Measurements from ENCODE around the gene TIMM13. TPM values are rescaled to one million over a fixed set of nuclear protein-coding genes. Genes with fewer than 3 reads are reported as not detected.

The TIMM13 gene
- total and polyA plus RNA-seq, 2 donors (not counting 1 experiment from before 2014, with no cell fraction given): 19.4 to 32.5 TPM

DNA sequence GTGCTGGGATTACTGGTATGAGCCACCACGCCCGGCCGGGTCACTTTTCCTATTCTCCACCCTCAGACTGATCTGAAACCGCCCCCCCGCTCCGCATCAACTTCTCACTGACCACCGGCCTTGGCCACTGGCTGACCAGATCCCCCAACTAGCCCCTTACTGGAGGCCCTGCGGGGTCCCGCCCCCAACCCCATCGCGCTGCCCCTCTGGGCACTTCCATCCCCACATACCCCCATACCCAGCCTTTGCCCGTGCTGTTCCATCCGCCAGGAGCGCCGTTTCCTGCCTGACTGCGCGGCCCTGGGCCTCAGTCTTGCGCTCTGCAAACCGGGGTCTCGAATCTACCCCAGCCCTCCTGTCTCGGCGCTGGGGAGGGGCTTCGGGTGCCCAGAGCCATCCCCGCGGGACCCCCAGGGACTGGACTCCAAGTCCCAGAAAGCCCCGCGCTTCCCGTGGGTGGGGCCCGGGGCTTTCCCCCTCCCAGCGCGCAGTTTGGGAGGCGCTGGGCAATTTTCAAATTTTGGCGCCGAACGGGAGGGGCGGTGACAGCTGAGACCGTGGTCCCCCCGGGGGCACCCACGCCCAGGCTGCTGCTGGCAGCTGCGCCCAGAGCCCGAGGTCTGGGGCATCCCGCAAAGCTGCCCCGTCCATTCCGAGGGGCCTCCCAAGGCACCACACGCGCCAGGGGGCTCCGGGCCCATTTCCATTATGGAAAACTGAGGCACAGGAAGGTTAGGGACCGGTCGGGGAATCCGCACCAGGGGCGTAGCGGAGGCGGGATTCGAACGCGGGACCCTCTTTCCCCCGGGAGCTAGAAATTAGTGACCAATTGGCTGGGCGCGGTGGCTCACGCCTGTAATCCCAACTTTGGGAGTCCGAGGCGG, 34.6 kb upstream of the TIMM13 start:
- WGBS (ENCODE audit: insufficient coverage): 3% methylated on average over 62 of the region's 62 CpGs
- DNase-seq: peak; percentile 66
- peak overlapping the region in 4 of 5 experiments; percentile 47 to 55 (median 54) for H3K4me3 ChIP-seq (ENCODE audit: control extremely low read depth in 1 of 5, extremely low read depth in 1 of 5, insufficient read depth in 1 of 5, low read depth in 2 of 5, low read length in 4 of 5)
- ATAC-seq (ENCODE audit: low read depth): peak; percentile 80
- Mint-ChIP-seq H3K9me3 (ENCODE audit: insufficient read depth) (no peaks in the 10 kb centered on the region), H3K27ac (no peak overlapping the region), H3K4me3 (peak overlapping the region; percentile 84), H3K4me1 (peaks cover 12% of the 10 kb centered on the region), H3K27me3 (peaks cover 3% of the 10 kb centered on the region)
- ChIA-PET POLR2A (interaction anchor here (0.7 to 1.4 kb wide), 4 partner anchors 16 to 246 kb away, joined by 3 to 5 read pairs (median 4); no protein-coding TSS in a partner anchor), CTCF (interaction anchor here (0.6 to 1.2 kb wide), 4 partner anchors 9 to 492 kb away, joined by 3 to 7 read pairs (median 4); partner anchors contain the start of gene TIMM13)
- peaks cover 0 to 10% (median 2%) of the 10 kb centered on the region in 4 experiments for H3K27me3 ChIP-seq (replicated peaks in 1 of 4; ENCODE audit: control extremely low read depth in 1 of 4, control insufficient read depth in 3 of 4, insufficient read depth in 4 of 4, low read length in 3 of 4)
- H3K4me1 ChIP-seq (ENCODE audit: control insufficient read depth in 2 of 2, insufficient read depth in 2 of 2, low read length in 2 of 2): peaks cover 10 to 23% of the 10 kb centered on the region in 2 donors
- H3K79me2 ChIP-seq (ENCODE audit: control insufficient read depth, insufficient read depth, low read length): peaks cover 14% of the 10 kb centered on the region
- intact Hi-C loops (cut with micrococcal nuclease): no loop called here
- H2AFZ ChIP-seq (ENCODE audit: insufficient read depth, low read depth, low read length, poor library complexity, severe bottlenecking): peak overlapping the region; percentile 69
- no peaks in the 10 kb centered on the region for H4K20me1 ChIP-seq (ENCODE audit: control insufficient read depth, insufficient read depth, low read length, poor library complexity, severe bottlenecking)
- TF ChIP-seq EZH2 (IDR thresholded peaks at IDR 0.05; ENCODE audit: borderline replicate concordance, insufficient read depth, low read depth, low read length, poor library complexity, severe bottlenecking): no peak
- TF ChIP-seq, protein P1, sequence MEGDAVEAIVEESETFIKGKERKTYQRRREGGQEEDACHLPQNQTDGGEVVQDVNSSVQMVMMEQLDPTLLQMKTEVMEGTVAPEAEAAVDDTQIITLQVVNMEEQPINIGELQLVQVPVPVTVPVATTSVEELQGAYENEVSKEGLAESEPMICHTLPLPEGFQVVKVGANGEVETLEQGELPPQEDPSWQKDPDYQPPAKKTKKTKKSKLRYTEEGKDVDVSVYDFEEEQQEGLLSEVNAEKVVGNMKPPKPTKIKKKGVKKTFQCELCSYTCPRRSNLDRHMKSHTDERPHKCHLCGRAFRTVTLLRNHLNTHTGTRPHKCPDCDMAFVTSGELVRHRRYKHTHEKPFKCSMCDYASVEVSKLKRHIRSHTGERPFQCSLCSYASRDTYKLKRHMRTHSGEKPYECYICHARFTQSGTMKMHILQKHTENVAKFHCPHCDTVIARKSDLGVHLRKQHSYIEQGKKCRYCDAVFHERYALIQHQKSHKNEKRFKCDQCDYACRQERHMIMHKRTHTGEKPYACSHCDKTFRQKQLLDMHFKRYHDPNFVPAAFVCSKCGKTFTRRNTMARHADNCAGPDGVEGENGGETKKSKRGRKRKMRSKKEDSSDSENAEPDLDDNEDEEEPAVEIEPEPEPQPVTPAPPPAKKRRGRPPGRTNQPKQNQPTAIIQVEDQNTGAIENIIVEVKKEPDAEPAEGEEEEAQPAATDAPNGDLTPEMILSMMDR (IDR thresholded peaks at IDR 0.05): no peak
- H3K9me3 ChIP-seq (ENCODE audit: control extremely low read depth in 1 of 3, control insufficient read depth in 2 of 3, insufficient read depth in 1 of 3, low read length in 2 of 3): no peaks in the 10 kb centered on the region
- no peak overlapping the region for H3K27ac ChIP-seq (ENCODE audit: low read length in 2 of 2)
- peak overlapping the region; percentile 65 for H3K9ac ChIP-seq (ENCODE audit: low read length)
- peak overlapping the region; percentile 96 for H3K4me2 ChIP-seq (replicated peaks; ENCODE audit: low read depth, low read length, poor library complexity, severe bottlenecking)
- no peaks in the 10 kb centered on the region for H3K36me3 ChIP-seq (replicated peaks in 1 of 2; ENCODE audit: control extremely low read depth in 1 of 2, control insufficient read depth in 1 of 2, extremely low read depth in 1 of 2, insufficient read depth in 2 of 2, low read length in 1 of 2)

DNA sequence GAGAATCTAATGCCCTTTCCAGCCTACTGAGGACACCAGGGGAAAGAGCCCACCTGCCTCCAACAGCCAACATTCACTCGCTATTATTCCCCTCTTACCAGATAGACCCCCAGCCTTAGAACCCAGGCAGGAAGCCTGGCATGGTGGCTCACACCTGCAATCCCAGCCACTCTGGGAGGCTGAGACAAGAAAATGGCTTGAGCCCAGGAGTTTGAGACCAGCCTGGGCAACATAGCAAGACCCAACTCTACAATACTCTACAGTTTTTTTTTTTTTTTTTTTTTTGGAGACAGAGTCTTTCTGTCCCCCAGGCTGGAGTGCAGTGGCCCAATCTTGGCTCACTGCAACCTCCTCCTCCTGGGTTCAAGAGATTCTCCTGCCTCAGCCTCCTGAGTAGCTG, 32.9 kb upstream of the TIMM13 start:
- Mint-ChIP-seq H3K9me3 (ENCODE audit: insufficient read depth) (no peaks in the 10 kb centered on the region), H3K4me1 (peaks cover 17% of the 10 kb centered on the region), H3K27me3 (peaks cover 3% of the 10 kb centered on the region), H3K27ac (peak overlapping the region; percentile 21), H3K4me3 (peak overlapping the region; percentile 37)
- H3K36me3 ChIP-seq (replicated peaks in 1 of 2; ENCODE audit: control extremely low read depth in 1 of 2, control insufficient read depth in 1 of 2, extremely low read depth in 1 of 2, insufficient read depth in 2 of 2, low read length in 1 of 2): no peaks in the 10 kb centered on the region
- no peaks in the 10 kb centered on the region for H3K9me3 ChIP-seq (ENCODE audit: control extremely low read depth in 1 of 3, control insufficient read depth in 2 of 3, insufficient read depth in 1 of 3, low read length in 2 of 3)
- no CpG with 5 or more reads among the region's 1 CpG for whole genome bisulfite sequencing (ENCODE audit: insufficient coverage)
- no peak overlapping the region for H2AFZ ChIP-seq (ENCODE audit: insufficient read depth, low read depth, low read length, poor library complexity, severe bottlenecking)
- peaks cover 17 to 34% of the 10 kb centered on the region in 2 donors for H3K4me1 ChIP-seq (ENCODE audit: control insufficient read depth in 2 of 2, insufficient read depth in 2 of 2, low read length in 2 of 2)
- peaks cover 6% of the 10 kb centered on the region for H4K20me1 ChIP-seq (ENCODE audit: control insufficient read depth, insufficient read depth, low read length, poor library complexity, severe bottlenecking)
- no peak overlapping the region for H3K27ac ChIP-seq (ENCODE audit: low read length in 2 of 2)
- H3K79me2 ChIP-seq (ENCODE audit: control insufficient read depth, insufficient read depth, low read length): peaks cover 29% of the 10 kb centered on the region
- H3K4me3 ChIP-seq (ENCODE audit: control extremely low read depth in 1 of 5, extremely low read depth in 1 of 5, insufficient read depth in 1 of 5, low read depth in 2 of 5, low read length in 4 of 5): no peak overlapping the region
- H3K4me2 ChIP-seq (replicated peaks; ENCODE audit: low read depth, low read length, poor library complexity, severe bottlenecking): no peak overlapping the region
- ChIA-PET CTCF (interaction anchor here (1.2 kb wide), 1 partner anchor 177 kb away, joined by 7 read pairs; no protein-coding TSS in a partner anchor), POLR2A (interaction anchor here (0.6 kb wide), 1 partner anchor 29 kb away, joined by 3 read pairs; no protein-coding TSS in a partner anchor)
- intact Hi-C loops (cut with micrococcal nuclease): no loop called here
- no peak for DNase-seq
- peaks cover 0 to 10% (median 2%) of the 10 kb centered on the region in 4 experiments for H3K27me3 ChIP-seq (replicated peaks in 1 of 4; ENCODE audit: control extremely low read depth in 1 of 4, control insufficient read depth in 3 of 4, insufficient read depth in 4 of 4, low read length in 3 of 4)
- TF ChIP-seq EZH2 (IDR thresholded peaks at IDR 0.05; ENCODE audit: borderline replicate concordance, insufficient read depth, low read depth, low read length, poor library complexity, severe bottlenecking): no peak
- TF ChIP-seq, protein P1 (IDR thresholded peaks at IDR 0.05): no peak
- no peak for ATAC-seq (ENCODE audit: low read depth)
- H3K9ac ChIP-seq (ENCODE audit: low read length): no peak overlapping the region

Data from B cell (primary cell).